ENCODE results near the gene TBC1D9B.
A peak's percentile ranks its signal among the peaks of the same experiment; 100 is the strongest.

The TBC1D9B gene

GRCh38 chr5:179908528-179908927 is 831 bp upstream of the TBC1D9B start:
- Histone ChIP-seq H3K27me3 (replicated peaks in 2 of 5; ENCODE audit: control insufficient read depth in 4 of 5, insufficient read depth in 5 of 5, low read length in 4 of 5) (no peaks in the 10 kb centered on the region), H3K4me1 (ENCODE audit: control extremely low read depth in 1 of 4, control insufficient read depth in 4 of 4, insufficient read depth in 4 of 4, low read length in 3 of 4) (peaks cover 0 to 32% (median 25%) of the 10 kb centered on the region in 4 experiments), H3K4me3 (ENCODE audit: control insufficient read depth in 1 of 7, extremely low read depth in 1 of 7, insufficient read depth in 4 of 7, low read depth in 2 of 7, low read length in 6 of 7) (peak overlapping the region in 2 of 7 experiments; percentile 77 to 82), H3K27ac (ENCODE audit: insufficient read depth in 1 of 2, low read depth in 1 of 2, low read length in 2 of 2, poor library complexity in 1 of 2, severe bottlenecking in 2 of 2) (no peak overlapping the region), H3K36me3 (ENCODE audit: control insufficient read depth in 4 of 4, insufficient read depth in 4 of 4, low read length in 3 of 4) (peaks cover 3 to 15% (median 8%) of the 10 kb centered on the region in 4 experiments), H3K9me3 (ENCODE audit: control extremely low read depth in 1 of 5, control insufficient read depth in 4 of 5, insufficient read depth in 2 of 5, low read depth in 1 of 5, low read length in 4 of 5) (no peaks in the 10 kb centered on the region)
- DNase-seq, result peak; percentile 16 to 23 (median 17)
- ChIA-PET CTCF (interaction anchor here (0.6 to 1.1 kb wide), 6 partner anchors 13 to 183 kb away, joined by 3 to 5 read pairs (median 3); no protein-coding TSS in a partner anchor), POLR2A (no interaction called here)
- 92% methylated on average over 15 of the region's 16 CpGs for WGBS (ENCODE audit: insufficient coverage)

GRCh38 chr5:179906795-179907555 is 722 bp downstream of the TBC1D9B start:
- Histone ChIP-seq H3K4me3 (ENCODE audit: control insufficient read depth in 1 of 7, extremely low read depth in 1 of 7, insufficient read depth in 4 of 7, low read depth in 2 of 7, low read length in 6 of 7) (peak overlapping the region; percentile 32 to 81 (median 74)), H3K27me3 (replicated peaks in 2 of 5; ENCODE audit: control insufficient read depth in 4 of 5, insufficient read depth in 5 of 5, low read length in 4 of 5) (no peaks in the 10 kb centered on the region), H3K27ac (ENCODE audit: insufficient read depth in 1 of 2, low read depth in 1 of 2, low read length in 2 of 2, poor library complexity in 1 of 2, severe bottlenecking in 2 of 2) (no peak overlapping the region), H3K36me3 (ENCODE audit: control insufficient read depth in 4 of 4, insufficient read depth in 4 of 4, low read length in 3 of 4) (peaks cover 7 to 30% (median 17%) of the 10 kb centered on the region in 4 experiments), H3K4me1 (ENCODE audit: control extremely low read depth in 1 of 4, control insufficient read depth in 4 of 4, insufficient read depth in 4 of 4, low read length in 3 of 4) (peaks cover 0 to 32% (median 25%) of the 10 kb centered on the region in 4 experiments), H3K9me3 (ENCODE audit: control extremely low read depth in 1 of 5, control insufficient read depth in 4 of 5, insufficient read depth in 2 of 5, low read depth in 1 of 5, low read length in 4 of 5) (no peaks in the 10 kb centered on the region)
- WGBS (ENCODE audit: insufficient coverage), result 18% methylated on average over 50 of the region's 50 CpGs
- POLR2A ChIA-PET, result no interaction called here
- DNase-seq, result peak; percentile 14 to 49 (median 36)
- CTCF ChIA-PET, result interaction anchor here (0.6 to 1.9 kb wide), 9 partner anchors 9 to 143 kb away, joined by 3 to 8 read pairs (median 3); no protein-coding TSS in a partner anchor

- no peak for DNase-seq
- POLR2A ChIA-PET, result no interaction called here
- CTCF ChIA-PET, result interaction anchor here (0.6 to 1.9 kb wide), 10 partner anchors 10 to 142 kb away, joined by 3 to 8 read pairs (median 3); no protein-coding TSS in a partner anchor
- H3K9me3 ChIP-seq (ENCODE audit: control extremely low read depth in 1 of 5, control insufficient read depth in 4 of 5, insufficient read depth in 2 of 5, low read depth in 1 of 5, low read length in 4 of 5), result no peaks in the 10 kb centered on the region
- no peaks in the 10 kb centered on the region for H3K27me3 ChIP-seq (replicated peaks in 2 of 5; ENCODE audit: control insufficient read depth in 4 of 5, insufficient read depth in 5 of 5, low read length in 4 of 5)
- H3K36me3 ChIP-seq (ENCODE audit: control insufficient read depth in 4 of 4, insufficient read depth in 4 of 4, low read length in 3 of 4), result peaks cover 7 to 32% (median 19%) of the 10 kb centered on the region in 4 experiments
- WGBS (ENCODE audit: insufficient coverage), result 95% methylated on average over 24 of the region's 24 CpGs
- peaks cover 0 to 32% (median 25%) of the 10 kb centered on the region in 4 experiments for H3K4me1 ChIP-seq (ENCODE audit: control extremely low read depth in 1 of 4, control insufficient read depth in 4 of 4, insufficient read depth in 4 of 4, low read length in 3 of 4)
- peak overlapping the region in 4 of 7 experiments; percentile 64 to 81 (median 78) for H3K4me3 ChIP-seq (ENCODE audit: control insufficient read depth in 1 of 7, extremely low read depth in 1 of 7, insufficient read depth in 4 of 7, low read depth in 2 of 7, low read length in 6 of 7)
- H3K27ac ChIP-seq (ENCODE audit: insufficient read depth in 1 of 2, low read depth in 1 of 2, low read length in 2 of 2, poor library complexity in 1 of 2, severe bottlenecking in 2 of 2), result no peak overlapping the region
These were observed 1.4 kb downstream of the TBC1D9B start for GRCh38 chr5:179906294-179906794.

GRCh38 chr5:179905161-179905560 is 2.5 kb downstream of the TBC1D9B start:
- Histone ChIP-seq H3K36me3 (ENCODE audit: control insufficient read depth in 4 of 4, insufficient read depth in 4 of 4, low read length in 3 of 4) (peaks cover 9 to 42% (median 28%) of the 10 kb centered on the region in 4 experiments), H3K27me3 (replicated peaks in 2 of 5; ENCODE audit: control insufficient read depth in 4 of 5, insufficient read depth in 5 of 5, low read length in 4 of 5) (no peaks in the 10 kb centered on the region), H3K4me3 (ENCODE audit: control insufficient read depth in 1 of 7, extremely low read depth in 1 of 7, insufficient read depth in 4 of 7, low read depth in 2 of 7, low read length in 6 of 7) (peak overlapping the region in 3 of 7 experiments; percentile 1 to 44 (median 6)), H3K27ac (ENCODE audit: insufficient read depth in 1 of 2, low read depth in 1 of 2, low read length in 2 of 2, poor library complexity in 1 of 2, severe bottlenecking in 2 of 2) (no peak overlapping the region), H3K9me3 (ENCODE audit: control extremely low read depth in 1 of 5, control insufficient read depth in 4 of 5, insufficient read depth in 2 of 5, low read depth in 1 of 5, low read length in 4 of 5) (no peaks in the 10 kb centered on the region), H3K4me1 (ENCODE audit: control extremely low read depth in 1 of 4, control insufficient read depth in 4 of 4, insufficient read depth in 4 of 4, low read length in 3 of 4) (peaks cover 0 to 32% (median 25%) of the 10 kb centered on the region in 4 experiments)
- CTCF ChIA-PET, result interaction anchor here (1.1 kb wide), 1 partner anchor 9 kb away, joined by 3 read pairs; no protein-coding TSS in a partner anchor
- DNase-seq, result peak; percentile 36 to 67 (median 56)
- POLR2A ChIA-PET, result no interaction called here
- 67% methylated on average over 6 of the region's 8 CpGs for whole genome bisulfite sequencing (ENCODE audit: insufficient coverage)

- CTCF ChIA-PET, result interaction anchor here (1.1 kb wide), 1 partner anchor 8 kb away, joined by 3 read pairs; no protein-coding TSS in a partner anchor
These were observed 3.1 kb downstream of the TBC1D9B start for GRCh38 chr5:179904463-179905160.

GRCh38 chr5:179902763-179903158 is 4.9 kb downstream of the TBC1D9B start:
- H3K4me1 ChIP-seq (ENCODE audit: control extremely low read depth in 1 of 4, control insufficient read depth in 4 of 4, insufficient read depth in 4 of 4, low read length in 3 of 4), result peaks cover 0 to 24% (median 21%) of the 10 kb centered on the region in 4 experiments
- no peak overlapping the region for H3K27ac ChIP-seq (ENCODE audit: insufficient read depth in 1 of 2, low read depth in 1 of 2, low read length in 2 of 2, poor library complexity in 1 of 2, severe bottlenecking in 2 of 2)
- CTCF ChIA-PET, result interaction anchor here (1.0 to 1.3 kb wide), 3 partner anchors 8 to 34 kb away, joined by 3 read pairs; no protein-coding TSS in a partner anchor
- peaks cover 18 to 61% (median 43%) of the 10 kb centered on the region in 4 experiments for H3K36me3 ChIP-seq (ENCODE audit: control insufficient read depth in 4 of 4, insufficient read depth in 4 of 4, low read length in 3 of 4)
- WGBS (ENCODE audit: insufficient coverage), result 98% methylated on average over 7 of the region's 7 CpGs
- H3K4me3 ChIP-seq (ENCODE audit: control insufficient read depth in 1 of 7, extremely low read depth in 1 of 7, insufficient read depth in 4 of 7, low read depth in 2 of 7, low read length in 6 of 7), result no peak overlapping the region
- no peaks in the 10 kb centered on the region for H3K9me3 ChIP-seq (ENCODE audit: control extremely low read depth in 1 of 5, control insufficient read depth in 4 of 5, insufficient read depth in 2 of 5, low read depth in 1 of 5, low read length in 4 of 5)
- H3K27me3 ChIP-seq (replicated peaks in 2 of 5; ENCODE audit: control insufficient read depth in 4 of 5, insufficient read depth in 5 of 5, low read length in 4 of 5), result no peaks in the 10 kb centered on the region
- POLR2A ChIA-PET, result no interaction called here
- no peak for DNase-seq

More at GRCh38 chr5:179904463-179905160, 3.1 kb downstream of the TBC1D9B start:
- WGBS (ENCODE audit: insufficient coverage), result 96% methylated on average over 20 of the region's 25 CpGs
- POLR2A ChIA-PET, result no interaction called here
- Histone ChIP-seq H3K36me3 (ENCODE audit: control insufficient read depth in 4 of 4, insufficient read depth in 4 of 4, low read length in 3 of 4) (peaks cover 9 to 48% (median 31%) of the 10 kb centered on the region in 4 experiments), H3K4me1 (ENCODE audit: control extremely low read depth in 1 of 4, control insufficient read depth in 4 of 4, insufficient read depth in 4 of 4, low read length in 3 of 4) (peaks cover 0 to 32% (median 25%) of the 10 kb centered on the region in 4 experiments), H3K9me3 (ENCODE audit: control extremely low read depth in 1 of 5, control insufficient read depth in 4 of 5, insufficient read depth in 2 of 5, low read depth in 1 of 5, low read length in 4 of 5) (no peaks in the 10 kb centered on the region), H3K4me3 (ENCODE audit: control insufficient read depth in 1 of 7, extremely low read depth in 1 of 7, insufficient read depth in 4 of 7, low read depth in 2 of 7, low read length in 6 of 7) (no peak overlapping the region), H3K27ac (ENCODE audit: insufficient read depth in 1 of 2, low read depth in 1 of 2, low read length in 2 of 2, poor library complexity in 1 of 2, severe bottlenecking in 2 of 2) (no peak overlapping the region), H3K27me3 (replicated peaks in 2 of 5; ENCODE audit: control insufficient read depth in 4 of 5, insufficient read depth in 5 of 5, low read length in 4 of 5) (no peaks in the 10 kb centered on the region)
- no peak for DNase-seq
